Measurements from ENCODE around the gene OR5H2.

- TF ChIP-seq EP300 (IDR thresholded peaks at IDR 0.05) (no peak), CTCF (IDR thresholded peaks at IDR 0.05) (no peak), POLR2A (IDR thresholded peaks at IDR 0.05) (no peak)
Observed at GRCh38 chr3:98269846-98270245, 12.5 kb upstream of the OR5H2 start.

Measured in suprapubic skin (tissue), 3 donors.